HG03135 (cell line): ENCODE data around the gene EPSTI1.

ENCODE experiments used
- ATAC-seq: cut with Tn5 transposase; IDR thresholded peaks from one replicate; pipeline ENCODE4 v1.9.1; 2021; ENCODE audit warnings: mild to moderate bottlenecking, moderate library complexity; ENCODE audit not compliant: unreplicated experiment

EPSTI1 gene

GRCh38 chr13:43006893-43007631, 15.0 kb upstream of the EPSTI1 start:
- no peak for ATAC-seq

- no peak for ATAC-seq
Observed at GRCh38 chr13:43005460-43006236, 13.6 kb upstream of the EPSTI1 start.

- ATAC-seq: no peak
Observed at GRCh38 chr13:43003729-43004128, 11.7 kb upstream of the EPSTI1 start.

- no peak for ATAC-seq
Observed at GRCh38 chr13:43003010-43003409, 11.0 kb upstream of the EPSTI1 start.

- no peak for ATAC-seq
Observed at GRCh38 chr13:43002021-43002420, 10.0 kb upstream of the EPSTI1 start.

- no peak for ATAC-seq
Observed at GRCh38 chr13:43000676-43001075, 8.6 kb upstream of the EPSTI1 start.

- ATAC-seq: no peak
Observed at GRCh38 chr13:42999491-42999890, 7.5 kb upstream of the EPSTI1 start.

- ATAC-seq: no peak
Observed at GRCh38 chr13:42997381-42997780, 5.3 kb upstream of the EPSTI1 start.

- no peak for ATAC-seq
Observed at GRCh38 chr13:42996584-42996983, 4.5 kb upstream of the EPSTI1 start.

GRCh38 chr13:42994878-42995277, 2.8 kb upstream of the EPSTI1 start:
- ATAC-seq: no peak

GRCh38 chr13:42992764-42993122, 702 bp upstream of the EPSTI1 start:
- ATAC-seq: peak; percentile 3

- ATAC-seq: peak; percentile 0
Observed at GRCh38 chr13:42991233-42991897, 676 bp downstream of the EPSTI1 start.

- ATAC-seq: no peak
Observed at GRCh38 chr13:42990291-42991232, 1.5 kb downstream of the EPSTI1 start.

- ATAC-seq: no peak
Observed at GRCh38 chr13:42986176-42986574, 5.9 kb downstream of the EPSTI1 start.

- no peak for ATAC-seq
Observed at GRCh38 chr13:42985312-42986175, 6.5 kb downstream of the EPSTI1 start.

- ATAC-seq: no peak
Observed at GRCh38 chr13:42984691-42985090, 7.3 kb downstream of the EPSTI1 start.

- ATAC-seq: no peak
Observed at GRCh38 chr13:42984026-42984425, 8.0 kb downstream of the EPSTI1 start.

- no peak for ATAC-seq
Observed at GRCh38 chr13:42981853-42982252, 10.2 kb downstream of the EPSTI1 start.

GRCh38 chr13:42981317-42981716, 10.7 kb downstream of the EPSTI1 start:
- no peak for ATAC-seq

- no peak for ATAC-seq
Observed at GRCh38 chr13:42977219-42977659, 14.8 kb downstream of the EPSTI1 start.
